Liver (tissue), 9 donors: Measurements from ENCODE around the gene PNLIPRP2. TPM values are rescaled to one million over a fixed set of nuclear protein-coding genes. Genes with fewer than 3 reads are reported as not detected.

Experiments used
- DNase-seq: peaks from one replicate; pipeline ENCODE4 v3.0.0-alpha.2; 2017; ENCODE audit warnings: low spot score
- H3K27ac ChIP-seq, 2 donors: one replicate each; pipeline ENCODE4 v1.7.0; 2013; ENCODE audit warnings: inconsistent platforms in 2 of 2, low read length in 2 of 2, control low read depth in 1 of 2, low read depth in 1 of 2, mild to moderate bottlenecking in 1 of 2
- H3K27me3 ChIP-seq, 4 donors: one replicate each; pipeline versions ENCODE4 v1.6.1 to v1.7.0; 2013; ENCODE audit warnings: low read length in 3 of 4, inconsistent platforms in 1 of 4, mild to moderate bottlenecking in 1 of 4, moderate library complexity in 1 of 4; ENCODE audit not compliant: control insufficient read depth in 4 of 4, insufficient read depth in 4 of 4
- H3K36me3 ChIP-seq, 4 donors: one replicate each; pipeline versions ENCODE4 v1.6.1 to v1.7.0; 2013; ENCODE audit warnings: low read length in 3 of 4, mild to moderate bottlenecking in 3 of 4, low read depth in 1 of 4, moderate library complexity in 1 of 4; ENCODE audit not compliant: control insufficient read depth in 4 of 4, insufficient read depth in 3 of 4
- H3K4me1 ChIP-seq, 4 donors: one replicate each; pipeline versions ENCODE4 v1.6.1 to v1.7.0; 2013; ENCODE audit warnings: low read length in 3 of 4, mild to moderate bottlenecking in 3 of 4, moderate library complexity in 1 of 4; ENCODE audit not compliant: control insufficient read depth in 4 of 4, insufficient read depth in 4 of 4
- H3K4me3 ChIP-seq, 3 donors: one replicate each; pipeline versions ENCODE4 v1.6.1 to v1.7.0; 2013; ENCODE audit warnings: low read length in 3 of 3, control low read depth in 1 of 3, low read depth in 1 of 3, mild to moderate bottlenecking in 1 of 3
- H3K9ac ChIP-seq, 2 donors: one replicate each; pipeline ENCODE4 v1.7.0; 2013; ENCODE audit warnings: low read length in 2 of 2, mild to moderate bottlenecking in 2 of 2, moderate library complexity in 2 of 2, control low read depth in 1 of 2, low read depth in 1 of 2
- H3K9me3 ChIP-seq, 4 donors: one replicate each; pipeline versions ENCODE4 v1.6.1 to v1.7.0; 2013; ENCODE audit warnings: low read length in 3 of 4; ENCODE audit not compliant: control insufficient read depth in 4 of 4
- CTCF ChIP-seq: fragments of 150-350 bp; IDR thresholded peaks from 2 replicates; pipeline ENCODE4 v1.5.1; 2017; ENCODE audit warnings: improper control_type of control experiment, low read depth, low read length; ENCODE audit not compliant: missing input control
- EGR1 ChIP-seq, 2 donors: IDR thresholded peaks; 2 replicates each; pipeline ENCODE4 v1.6.1; 2016 to 2018; ENCODE audit warnings: antibody characterized with exemption in 2 of 2, low read depth in 2 of 2
- FOXA1 ChIP-seq: IDR thresholded peaks from 2 replicates; pipeline ENCODE4 v1.6.1; 2016; ENCODE audit warnings: antibody characterized with exemption
- FOXA2 ChIP-seq: IDR thresholded peaks from 2 replicates; pipeline ENCODE4 v1.6.1; 2016; ENCODE audit warnings: antibody characterized with exemption
- GABPA ChIP-seq, 2 donors: IDR thresholded peaks in 1 of 2; conservative IDR thresholded peaks in 1 of 2; 2 replicates each; pipeline ENCODE4 v1.6.1; 2016; ENCODE audit warnings: antibody characterized with exemption in 2 of 2, mild to moderate bottlenecking in 1 of 2, moderate library complexity in 1 of 2
- HNF4A ChIP-seq, 2 donors: conservative IDR thresholded peaks; 2 replicates each; pipeline ENCODE4 v1.6.1; 2016; ENCODE audit warnings: antibody characterized with exemption in 2 of 2, mild to moderate bottlenecking in 2 of 2
- HNF4G ChIP-seq: IDR thresholded peaks from 2 replicates; pipeline ENCODE4 v1.6.1; 2016; ENCODE audit warnings: antibody characterized with exemption
- JUND ChIP-seq, 2 donors: IDR thresholded peaks; 2 replicates each; pipeline ENCODE4 v1.6.1; 2016; ENCODE audit warnings: antibody characterized with exemption in 2 of 2
- MAX ChIP-seq: IDR thresholded peaks from 2 replicates; pipeline ENCODE4 v1.6.1; 2016; ENCODE audit warnings: antibody characterized with exemption
- NR2F2 ChIP-seq: IDR thresholded peaks from 2 replicates; pipeline ENCODE4 v1.6.1; 2016; ENCODE audit warnings: antibody characterized with exemption
- RAD21 ChIP-seq, 2 donors: IDR thresholded peaks; 2 replicates each; pipeline ENCODE4 v1.6.1; 2016; ENCODE audit warnings: antibody characterized with exemption in 2 of 2, mild to moderate bottlenecking in 2 of 2
- REST ChIP-seq: IDR thresholded peaks from 2 replicates; pipeline ENCODE4 v1.6.1; 2016; ENCODE audit warnings: antibody characterized with exemption, mild to moderate bottlenecking
- RXRA ChIP-seq, 2 donors: IDR thresholded peaks; 2 replicates each; pipeline ENCODE4 v1.6.1; 2017 to 2018; ENCODE audit warnings: antibody characterized with exemption in 2 of 2, mild to moderate bottlenecking in 1 of 2
- SP1 ChIP-seq: IDR thresholded peaks from 2 replicates; pipeline ENCODE4 v1.6.1; 2018; ENCODE audit warnings: antibody characterized with exemption, mild to moderate bottlenecking
- TAF1 ChIP-seq: conservative IDR thresholded peaks from 2 replicates; pipeline ENCODE4 v1.6.1; 2016; ENCODE audit warnings: antibody characterized with exemption, mild to moderate bottlenecking
- YY1 ChIP-seq: IDR thresholded peaks from 2 replicates; pipeline ENCODE4 v1.6.1; 2016; ENCODE audit warnings: antibody characterized with exemption, mild to moderate bottlenecking
- ZBTB33 ChIP-seq: IDR thresholded peaks from 2 replicates; pipeline ENCODE4 v1.6.1; 2016; ENCODE audit warnings: antibody characterized with exemption
- whole genome bisulfite sequencing: extraction: QIAGEN DNeasy Blood & Tissue Kit; methylation state at CpG from one replicate; pipeline ENCODE4 v1.1.7; 2013; 5-methylcytosine and 5-hydroxymethylcytosine counted together
- polyA plus RNA-seq, 2 donors: library from polyadenylated mRNA; stranded (reverse) in 1 of 2; unstranded in 1 of 2; fragments of 200-250 nt in 1 of 2; fragments of >200 nt in 1 of 2; fragmentation: Nextera tagmentation in 1 of 2; extraction: Ambion mirVana in 1 of 2; gene quantifications; one replicate each; pipeline versions ENCODE4 v1.2.1 to v1.2.3, GENCODE V29; 2013 to 2015
- total RNA-seq, 2 donors: library from RNA; depleted of rRNA; stranded (reverse); fragments of >200 nt; gene quantifications; one replicate each; pipeline ENCODE4 v1.2.3, GENCODE V29; 2014
- TF ChIP-seq, protein P1 (sequence below): IDR thresholded peaks from 2 replicates; pipeline ENCODE4 v1.6.1; 2016; ENCODE audit warnings: antibody characterized with exemption
- donor health status: healthy.
- donor health status: healthy.
- donor health status: healthy.
- donor health status: healthy.
- donor health status: healthy.

PNLIPRP2 gene
- total and polyA plus RNA-seq, 4 donors, result not detected

DNA sequence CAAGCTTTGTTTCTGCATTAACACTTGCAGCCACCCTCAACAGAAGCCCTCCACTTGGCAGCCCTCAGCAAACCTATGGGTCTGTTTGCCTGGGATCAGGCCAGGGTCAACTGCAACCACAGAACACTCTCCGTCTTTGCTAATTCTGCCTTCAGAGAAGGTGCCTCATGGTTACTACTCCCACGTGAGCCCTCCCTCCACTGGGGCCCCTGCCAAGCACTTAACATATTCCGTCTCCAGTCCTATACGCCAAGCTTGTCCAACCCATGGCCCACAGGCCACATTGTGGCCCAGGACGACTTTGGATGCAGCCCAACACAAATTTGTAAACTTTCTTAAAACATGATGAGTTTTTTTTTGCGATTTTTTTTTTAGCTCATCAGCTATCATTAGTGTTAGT, 66.9 kb downstream of the PNLIPRP2 start:
- DNase-seq, result no peak
- H3K9ac ChIP-seq, result no peak overlapping the region
- H3K36me3 ChIP-seq, result no peaks in the 10 kb centered on the region
- peaks cover 0 to 5% (median under 1%) of the 10 kb centered on the region in 4 donors for H3K4me1 ChIP-seq
- H3K9me3 ChIP-seq, result no peaks in the 10 kb centered on the region
- H3K4me3 ChIP-seq, result no peak overlapping the region
- no peak overlapping the region for H3K27ac ChIP-seq
- 70% methylated on average over 6 of the region's 6 CpGs for WGBS
- TF ChIP-seq YY1, result no peak
- no peak for TF ChIP-seq EGR1 (IDR thresholded peaks at IDR 0.05; ENCODE audit: low read depth in 2 of 2)
- TF ChIP-seq FOXA2, result no peak
- TF ChIP-seq, protein P1, sequence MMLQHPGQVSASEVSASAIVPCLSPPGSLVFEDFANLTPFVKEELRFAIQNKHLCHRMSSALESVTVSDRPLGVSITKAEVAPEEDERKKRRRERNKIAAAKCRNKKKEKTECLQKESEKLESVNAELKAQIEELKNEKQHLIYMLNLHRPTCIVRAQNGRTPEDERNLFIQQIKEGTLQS, result no peak
- no peak for TF ChIP-seq HNF4A (conservative IDR thresholded peaks at IDR 0.05)
- TF ChIP-seq GABPA (IDR thresholded peaks at IDR 0.05 in 1 of 2, conservative IDR thresholded peaks at IDR 0.05 in 1 of 2), result no peak
- no peak for TF ChIP-seq CTCF
- TF ChIP-seq REST, result no peak
- no peak for TF ChIP-seq JUND (IDR thresholded peaks at IDR 0.05)
- TF ChIP-seq NR2F2, result no peak
- TF ChIP-seq TAF1, result no peak
- no peak for TF ChIP-seq ZBTB33
- TF ChIP-seq HNF4G, result no peak
- TF ChIP-seq FOXA1, result no peak
- no peak for TF ChIP-seq RAD21 (IDR thresholded peaks at IDR 0.05)
- no peak for TF ChIP-seq RXRA (IDR thresholded peaks at IDR 0.05)
- TF ChIP-seq SP1, result no peak
- TF ChIP-seq MAX, result no peak
- no peaks in the 10 kb centered on the region for H3K27me3 ChIP-seq
